ENCODE data around the gene PTGR1. TPM values are rescaled to one million over a fixed set of nuclear protein-coding genes. Genes with fewer than 3 reads are reported as not detected.
A peak's percentile ranks its signal among the peaks of the same experiment; 100 is the strongest.

Gene PTGR1
- total RNA-seq, 2 experiments from 2014 or later: 4.7 to 4.8 TPM

DNA sequence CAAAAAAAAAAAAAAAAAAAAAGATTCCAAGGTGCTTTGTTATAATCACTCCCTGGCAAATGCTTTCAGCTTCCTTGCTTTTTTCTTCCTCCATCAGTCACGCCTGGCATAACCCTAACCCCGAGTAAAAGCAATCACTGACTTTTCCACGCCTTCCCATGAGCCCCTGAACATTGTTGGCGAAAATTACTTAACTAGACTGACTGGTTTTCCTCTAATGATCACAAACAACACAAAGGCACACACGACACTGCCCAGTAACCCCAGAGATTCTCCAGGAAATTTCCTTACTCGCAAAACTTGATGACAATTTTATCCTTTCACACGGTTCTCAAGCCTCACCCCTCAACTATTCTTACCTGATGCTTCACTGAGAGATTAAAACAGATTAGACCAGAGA is 11.4 kb upstream of the PTGR1 start:
- POLR2A ChIA-PET: no interaction called here
- H3K27ac Mint-ChIP-seq: no peak overlapping the region

DNA sequence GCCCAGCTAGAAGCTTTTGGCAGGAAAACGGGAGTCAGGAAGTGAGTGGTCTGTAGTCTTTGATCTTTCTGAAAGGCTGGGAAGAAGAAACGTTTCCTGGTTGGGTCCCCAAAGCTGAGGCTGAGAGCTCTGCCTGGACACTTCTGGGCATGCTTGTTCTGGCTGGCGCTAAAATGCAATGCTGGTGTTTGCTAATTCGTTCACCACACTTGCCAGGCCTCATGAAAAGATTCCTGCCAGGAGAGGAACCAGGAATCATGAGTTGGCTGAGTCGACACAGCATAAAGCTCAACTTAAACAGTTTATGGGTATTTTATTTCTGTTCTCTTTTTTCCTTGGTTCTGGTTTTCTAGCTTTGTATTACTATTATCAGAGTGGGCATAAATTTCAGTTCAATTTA is 10.7 kb upstream of the PTGR1 start:
- H3K27ac Mint-ChIP-seq: no peak overlapping the region
- H3K9me3 Mint-ChIP-seq: no peaks in the 10 kb centered on the region
- H3K36me3 Mint-ChIP-seq: no peaks in the 10 kb centered on the region
- ChIA-PET CTCF (interaction anchor here (1.0 to 1.1 kb wide), 2 partner anchors 11 to 12 kb away, joined by 4 read pairs; no protein-coding TSS in a partner anchor), POLR2A (no interaction called here)
- H3K4me3 Mint-ChIP-seq: no peak overlapping the region
- no peaks in the 10 kb centered on the region for H3K4me1 Mint-ChIP-seq (ENCODE audit: low read depth)
- no peak for DNase-seq
- intact Hi-C loops (cut with micrococcal nuclease): no loop called here
- H3K27me3 Mint-ChIP-seq: peaks cover 14% of the 10 kb centered on the region

More for the DNA sequence above, 11.4 kb upstream of the PTGR1 start:
- H3K9me3 Mint-ChIP-seq: no peaks in the 10 kb centered on the region
- H3K4me3 Mint-ChIP-seq: no peak overlapping the region
- H3K4me1 Mint-ChIP-seq (ENCODE audit: low read depth): no peaks in the 10 kb centered on the region
- no peaks in the 10 kb centered on the region for H3K36me3 Mint-ChIP-seq
- no peak for DNase-seq
- CTCF ChIA-PET: interaction anchor here (1.0 to 1.1 kb wide), 2 partner anchors 10 to 13 kb away, joined by 4 read pairs; no protein-coding TSS in a partner anchor
- intact Hi-C loops (cut with micrococcal nuclease): no loop called here
- H3K27me3 Mint-ChIP-seq: peaks cover 14% of the 10 kb centered on the region

DNA sequence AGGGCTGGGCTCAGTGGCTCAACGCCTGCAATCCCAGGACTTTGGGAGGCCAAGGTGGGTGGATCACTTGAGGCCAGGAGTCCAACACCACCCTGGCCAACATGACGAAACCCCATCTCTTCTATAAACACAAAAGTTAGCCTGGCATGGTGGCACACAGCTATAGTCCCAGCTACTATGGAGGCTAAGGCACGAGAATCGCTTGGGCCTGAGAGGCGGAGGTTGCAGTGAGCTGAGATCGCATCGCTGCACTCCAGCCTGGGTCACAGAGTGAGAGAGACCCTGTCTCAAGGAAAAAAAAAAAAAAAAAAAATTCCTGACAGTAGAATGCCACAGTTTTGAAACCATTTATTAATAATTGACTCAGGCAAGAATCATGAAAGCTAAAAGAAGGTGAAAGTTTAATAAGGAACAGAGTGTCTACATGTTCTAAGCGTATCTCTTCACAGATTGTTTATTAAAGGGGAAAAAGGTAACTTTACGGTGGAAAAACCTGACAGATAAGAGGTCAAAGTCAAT is 5.7 kb upstream of the PTGR1 start:
- DNase-seq: no peak
- no peaks in the 10 kb centered on the region for H3K4me1 Mint-ChIP-seq (ENCODE audit: low read depth)
- CTCF ChIA-PET: no interaction called here

GRCh38 chr9:111604054-111604615 is 4.7 kb upstream of the PTGR1 start:
- Mint-ChIP-seq H3K4me3 (no peak overlapping the region), H3K27ac (no peak overlapping the region), H3K4me1 (ENCODE audit: low read depth) (peaks cover 3% of the 10 kb centered on the region), H3K27me3 (peaks cover 19% of the 10 kb centered on the region), H3K9me3 (no peaks in the 10 kb centered on the region), H3K36me3 (no peaks in the 10 kb centered on the region)
- ChIA-PET CTCF (no interaction called here), POLR2A (no interaction called here)
- intact Hi-C loops (cut with micrococcal nuclease): no loop called here
- no peak for DNase-seq

More for the DNA sequence above, 5.7 kb upstream of the PTGR1 start:
- Mint-ChIP-seq H3K4me3 (no peak overlapping the region), H3K9me3 (no peaks in the 10 kb centered on the region), H3K27ac (no peak overlapping the region), H3K27me3 (peaks cover 14% of the 10 kb centered on the region), H3K36me3 (no peaks in the 10 kb centered on the region)
- POLR2A ChIA-PET: interaction anchor here (0.6 kb wide), 1 partner anchor 19 kb away, joined by 5 read pairs; no protein-coding TSS in a partner anchor
- intact Hi-C loops (cut with micrococcal nuclease): no loop called here

GRCh38 chr9:111603041-111603440 is 3.6 kb upstream of the PTGR1 start:
- H3K4me1 Mint-ChIP-seq (ENCODE audit: low read depth): peaks cover 9% of the 10 kb centered on the region
- no peaks in the 10 kb centered on the region for H3K9me3 Mint-ChIP-seq
- CTCF ChIA-PET: no interaction called here
- POLR2A ChIA-PET: no interaction called here
- no peak overlapping the region for H3K4me3 Mint-ChIP-seq
- peaks cover 21% of the 10 kb centered on the region for H3K27me3 Mint-ChIP-seq
- H3K36me3 Mint-ChIP-seq: no peaks in the 10 kb centered on the region
- H3K27ac Mint-ChIP-seq: no peak overlapping the region
- intact Hi-C loops (cut with micrococcal nuclease): no loop called here
- no peak for DNase-seq

DNA sequence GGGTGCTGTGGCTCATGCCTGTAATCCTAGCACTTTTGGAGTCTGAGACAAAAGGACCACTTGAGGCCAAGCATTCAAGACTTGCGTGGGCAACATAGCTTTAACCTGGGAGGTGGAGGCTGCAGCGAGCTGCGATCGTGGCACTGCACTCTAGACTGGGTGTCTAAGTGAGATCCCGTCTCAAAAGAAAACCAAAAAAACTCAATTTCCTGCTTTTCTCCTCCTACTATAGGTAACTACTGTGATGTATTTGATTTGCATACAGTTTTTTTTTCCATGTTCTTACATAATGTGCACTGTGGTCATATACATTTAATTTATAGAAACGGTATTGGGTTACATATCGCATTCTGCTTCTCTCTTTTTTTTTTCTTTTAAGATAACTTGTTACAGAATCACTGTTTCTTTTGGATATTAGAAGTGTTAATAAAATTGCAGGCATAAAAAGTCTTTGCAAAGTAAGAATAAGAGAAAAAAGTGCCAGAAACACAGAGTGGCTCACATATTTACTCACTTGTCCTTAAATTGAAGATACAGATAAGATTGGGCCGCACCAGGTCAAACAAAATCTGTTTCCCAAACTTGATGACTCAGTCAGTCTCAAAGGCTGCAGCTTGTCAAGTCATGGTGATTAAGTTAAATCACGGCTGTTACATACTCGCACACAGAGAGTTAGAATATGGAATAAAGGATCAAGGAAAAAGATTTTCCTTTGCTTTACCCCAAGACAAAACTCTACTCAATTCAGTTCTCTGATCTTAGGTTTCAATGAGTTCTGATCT is 2.0 kb upstream of the PTGR1 start:
- Mint-ChIP-seq H3K9me3 (no peaks in the 10 kb centered on the region), H3K4me3 (no peak overlapping the region), H3K4me1 (ENCODE audit: low read depth) (peaks cover 14% of the 10 kb centered on the region), H3K36me3 (no peaks in the 10 kb centered on the region), H3K27ac (no peak overlapping the region), H3K27me3 (peaks cover 28% of the 10 kb centered on the region)
- POLR2A ChIA-PET: no interaction called here
- CTCF ChIA-PET: no interaction called here
- intact Hi-C loops (cut with micrococcal nuclease): no loop called here
- DNase-seq: no peak

DNA sequence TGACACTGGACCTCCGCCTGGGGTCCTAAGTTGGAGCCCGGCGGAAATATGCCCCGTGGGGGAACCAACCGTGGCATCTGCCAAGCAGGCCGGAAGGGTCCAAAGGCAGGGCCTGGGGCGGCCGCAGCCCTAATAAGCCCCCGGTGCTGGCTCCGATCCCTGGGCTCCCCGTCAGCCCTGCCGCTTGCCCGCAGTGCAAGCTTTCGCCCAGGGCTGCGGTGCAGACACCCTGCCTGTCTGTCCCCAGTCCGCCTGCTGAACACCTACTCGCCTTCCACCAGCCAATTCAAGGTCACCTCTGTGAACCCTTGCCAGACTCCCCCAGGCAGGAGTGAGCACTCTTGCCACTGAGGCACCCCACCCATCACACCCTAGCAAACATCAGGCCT is 502 bp upstream of the PTGR1 start:
- no peak for DNase-seq
- Mint-ChIP-seq H3K27me3 (peaks cover 28% of the 10 kb centered on the region), H3K4me1 (ENCODE audit: low read depth) (peaks cover 14% of the 10 kb centered on the region), H3K27ac (no peak overlapping the region), H3K4me3 (peak overlapping the region; percentile 83), H3K9me3 (no peaks in the 10 kb centered on the region), H3K36me3 (no peaks in the 10 kb centered on the region)
- ChIA-PET POLR2A (no interaction called here), CTCF (no interaction called here)
- intact Hi-C loops (cut with micrococcal nuclease): loop anchor here (2.0 to 10.0 kb wide), 3 partner anchors 63 to 295 kb away; partner anchors contain the start of gene UGCG

GRCh38 chr9:111598733-111599091 is 735 bp downstream of the PTGR1 start:
- H3K4me1 Mint-ChIP-seq (ENCODE audit: low read depth): peaks cover 14% of the 10 kb centered on the region
- no peaks in the 10 kb centered on the region for H3K36me3 Mint-ChIP-seq
- intact Hi-C loops (cut with micrococcal nuclease): loop anchor here (1.0 to 10.0 kb wide), 6 partner anchors 24 to 296 kb away; partner anchors contain the start of genes DNAJC25 and UGCG
- POLR2A ChIA-PET: interaction anchor here (1.3 to 1.4 kb wide), 2 partner anchors 33 to 63 kb away, joined by 5 to 6 read pairs; partner anchors contain the start of genes DNAJC25 and GNG10
- peaks cover 28% of the 10 kb centered on the region for H3K27me3 Mint-ChIP-seq
- CTCF ChIA-PET: interaction anchor here (0.7 to 3.1 kb wide), 23 partner anchors 9 to 1194 kb away, joined by 3 to 37 read pairs (median 3); partner anchors contain the start of genes DNAJC25 and GNG10
- H3K27ac Mint-ChIP-seq: no peak overlapping the region
- no peak for DNase-seq
- H3K4me3 Mint-ChIP-seq: peak overlapping the region; percentile 83
- H3K9me3 Mint-ChIP-seq: no peaks in the 10 kb centered on the region

DNA sequence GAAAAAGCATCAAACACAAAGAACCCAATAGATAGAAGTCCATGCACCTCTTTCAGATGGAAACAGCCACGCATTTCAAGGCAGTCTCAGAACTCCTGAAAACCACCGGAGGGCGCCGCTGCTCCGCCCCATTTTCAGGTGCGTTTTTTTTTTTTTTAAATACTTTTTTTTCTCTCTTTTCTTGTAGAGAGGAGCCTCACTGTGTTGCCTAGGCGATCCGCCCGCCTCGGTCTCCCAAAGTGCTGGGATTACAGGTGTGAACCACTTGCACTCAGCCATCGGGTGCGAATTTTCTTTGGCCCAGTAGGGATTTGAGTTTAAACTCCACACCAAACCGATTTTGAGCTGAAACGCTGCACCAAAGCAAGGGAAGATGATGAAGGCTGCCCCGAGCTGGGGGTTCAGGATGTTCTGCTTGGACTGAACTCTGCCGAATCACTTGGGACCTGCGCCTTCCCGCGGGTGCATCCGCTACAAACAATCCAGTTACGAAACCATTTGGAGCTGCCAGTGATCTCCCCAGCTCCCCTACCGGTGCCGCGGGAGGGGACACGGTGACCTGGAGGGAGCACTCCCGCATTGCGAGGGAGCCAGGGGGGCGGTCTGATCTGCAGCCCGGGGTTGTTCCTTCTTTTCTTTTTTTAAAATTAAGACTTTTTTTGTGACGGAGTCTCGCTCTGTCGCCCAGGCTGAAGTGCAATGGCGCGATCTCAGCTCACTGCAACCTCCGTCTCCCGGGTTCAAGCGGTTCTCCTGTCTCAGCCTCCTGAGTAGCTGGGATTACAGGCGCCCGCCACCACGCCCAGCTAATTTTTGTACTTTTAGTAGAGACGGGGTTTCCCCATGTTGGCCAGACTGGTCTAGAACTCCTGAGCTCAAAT is 1.4 kb downstream of the PTGR1 start:
- ChIA-PET CTCF (interaction anchor here (0.7 to 3.1 kb wide), 23 partner anchors 10 to 1195 kb away, joined by 3 to 37 read pairs (median 3); partner anchors contain the start of genes DNAJC25 and GNG10), POLR2A (interaction anchor here (1.3 to 1.4 kb wide), 2 partner anchors 33 to 63 kb away, joined by 5 to 6 read pairs; partner anchors contain the start of genes DNAJC25 and GNG10)
- Mint-ChIP-seq H3K9me3 (no peaks in the 10 kb centered on the region), H3K27me3 (peaks cover 28% of the 10 kb centered on the region), H3K36me3 (no peaks in the 10 kb centered on the region), H3K4me1 (ENCODE audit: low read depth) (peaks cover 14% of the 10 kb centered on the region), H3K4me3 (peak overlapping the region; percentile 83), H3K27ac (no peak overlapping the region)
- intact Hi-C loops (cut with micrococcal nuclease): loop anchor here (1.0 to 10.0 kb wide), 7 partner anchors 24 to 476 kb away; partner anchors contain the start of genes DNAJC25 and UGCG
- peak; percentile 76 for DNase-seq

- no peaks in the 10 kb centered on the region for H3K36me3 Mint-ChIP-seq
- no peak for DNase-seq
- H3K27me3 Mint-ChIP-seq: no peaks in the 10 kb centered on the region
- CTCF ChIA-PET: no interaction called here
- H3K4me1 Mint-ChIP-seq (ENCODE audit: low read depth): no peaks in the 10 kb centered on the region
- intact Hi-C loops (cut with micrococcal nuclease): no loop called here
- POLR2A ChIA-PET: no interaction called here
- no peak overlapping the region for H3K27ac Mint-ChIP-seq
- H3K9me3 Mint-ChIP-seq: no peaks in the 10 kb centered on the region
- no peak overlapping the region for H3K4me3 Mint-ChIP-seq
These were observed 10.6 kb downstream of the PTGR1 start for GRCh38 chr9:111588846-111589245.

DNA sequence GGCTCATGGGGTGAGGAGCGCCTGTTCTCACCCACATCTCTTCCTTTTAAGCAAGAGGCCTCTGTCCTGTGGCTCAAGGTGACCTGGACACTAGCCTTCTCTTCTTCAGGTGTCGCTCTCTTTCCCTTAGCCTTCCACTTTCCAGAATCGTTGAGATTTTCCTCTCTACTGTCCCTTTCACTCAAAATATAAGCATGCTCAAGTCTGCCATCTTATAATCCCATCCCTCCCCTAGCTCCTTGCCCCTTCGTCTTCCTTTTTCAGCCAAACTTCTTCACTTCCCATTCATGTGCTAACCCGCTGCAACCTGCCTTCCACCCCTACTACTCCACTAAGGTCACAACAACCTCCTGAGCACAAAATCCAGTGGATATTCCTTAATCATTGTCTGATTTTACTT is 13.1 kb downstream of the PTGR1 start:
- Mint-ChIP-seq H3K27me3 (no peaks in the 10 kb centered on the region), H3K36me3 (no peaks in the 10 kb centered on the region), H3K9me3 (no peaks in the 10 kb centered on the region), H3K4me3 (no peak overlapping the region), H3K4me1 (ENCODE audit: low read depth) (no peaks in the 10 kb centered on the region), H3K27ac (no peak overlapping the region)
- no peak for DNase-seq
- intact Hi-C loops (cut with micrococcal nuclease): no loop called here
- CTCF ChIA-PET: no interaction called here
- POLR2A ChIA-PET: no interaction called here

Data from activated CD4-positive, alpha-beta memory T cell treated with anti-CD3 and anti-CD28 coated beads for 36 hours (primary cell).